A549 (cell line): Measurements from ENCODE around the gene C17orf78.

ENCODE experiments used
- BCL3 ChIP-seq: fragments of >200 bp; sonication (Bioruptor Twin); formaldehyde crosslinking; IDR thresholded peaks from 3 replicates; pipeline ENCODE4 v1.6.1; 2016
- EP300 ChIP-seq, 2 experiments: fragments of >200 bp; sonication (Bioruptor Twin); formaldehyde crosslinking; IDR thresholded peaks; 2 replicates in 1 of 2; 3 replicates in 1 of 2; pipeline ENCODE4 v1.6.1; 2016 to 2017
- FOXS1 ChIP-seq: fragments of 250-450 bp; sonication (Bioruptor Pico); IDR thresholded peaks from 2 replicates; pipeline ENCODE4 v1.5.0; 2020; ENCODE audit warnings: mild to moderate bottlenecking, moderate library complexity
- GATA3 ChIP-seq: IDR thresholded peaks from 2 replicates; pipeline ENCODE4 v1.6.1; 2012; ENCODE audit warnings: borderline replicate concordance
- JUNB ChIP-seq: fragments of >200 bp; sonication (Bioruptor Twin); formaldehyde crosslinking; IDR thresholded peaks from 2 replicates; pipeline ENCODE4 v1.6.1; 2016
- MAFK ChIP-seq: fragments of 450-650 bp; IDR thresholded peaks from 2 replicates; pipeline ENCODE4 v1.6.1; 2014; ENCODE audit not compliant: partially characterized antibody
- MYC ChIP-seq: IDR thresholded peaks from 2 replicates; pipeline ENCODE4 v1.6.1; 2012; ENCODE audit warnings: mild to moderate bottlenecking, inconsistent platforms, low read length, improper control_type of control experiment, borderline replicate concordance
- NR3C1 ChIP-seq: fragments of >200 bp; sonication (Bioruptor Twin); formaldehyde crosslinking; IDR thresholded peaks from 3 replicates; pipeline ENCODE4 v1.6.1; 2017
- POLR2A ChIP-seq: IDR thresholded peaks from 2 replicates; pipeline ENCODE4 v1.6.1; 2012; ENCODE audit warnings: mild to moderate bottlenecking, low read length
- POLR2AphosphoS2 ChIP-seq: conservative IDR thresholded peaks from 2 replicates; pipeline ENCODE4 v1.6.1; 2012; ENCODE audit warnings: low read length, improper control_type of control experiment, inconsistent platforms
- TF ChIP-seq, protein P1 (sequence below): fragments of >200 bp; sonication (Bioruptor Twin); formaldehyde crosslinking; IDR thresholded peaks from 3 replicates; pipeline ENCODE4 v1.5.1; 2016
- TF ChIP-seq, protein P2 (sequence below): fragments of 250-450 bp; sonication (Bioruptor Pico); IDR thresholded peaks from 2 replicates; pipeline ENCODE4 v1.5.0; 2021; ENCODE audit warnings: mild to moderate bottlenecking, moderate library complexity, borderline replicate concordance
- TF ChIP-seq, protein P3 (sequence below): IDR thresholded peaks from 2 replicates; pipeline ENCODE4 v1.6.1; 2012; ENCODE audit warnings: low read depth, borderline replicate concordance
- TF ChIP-seq, protein P4 (sequence below): fragments of 200-600 bp; sonication (generic); IDR thresholded peaks from 2 replicates; pipeline ENCODE4 v1.6.1; 2016; ENCODE audit warnings: antibody characterized with exemption, mild to moderate bottlenecking, moderate library complexity

DNA sequence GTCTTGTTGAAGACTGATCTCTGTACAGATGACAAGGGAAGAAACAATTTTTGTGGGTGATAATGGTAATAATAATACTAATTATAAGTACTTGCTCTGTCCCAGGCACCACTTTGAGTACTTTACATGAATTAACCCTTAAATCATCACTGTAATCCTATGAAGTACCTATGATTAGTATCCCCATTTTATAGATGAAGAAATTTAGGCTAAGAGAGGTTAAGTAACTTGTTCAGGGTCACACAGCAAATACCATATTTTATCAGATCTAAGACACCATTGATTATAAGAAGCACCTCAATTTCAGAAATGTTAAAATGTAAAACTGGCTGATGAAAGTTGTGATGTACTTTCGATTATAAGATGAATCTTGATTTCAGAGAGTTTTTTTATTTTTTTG is 49.5 kb downstream of the C17orf78 start:
- TF ChIP-seq, protein P1, sequence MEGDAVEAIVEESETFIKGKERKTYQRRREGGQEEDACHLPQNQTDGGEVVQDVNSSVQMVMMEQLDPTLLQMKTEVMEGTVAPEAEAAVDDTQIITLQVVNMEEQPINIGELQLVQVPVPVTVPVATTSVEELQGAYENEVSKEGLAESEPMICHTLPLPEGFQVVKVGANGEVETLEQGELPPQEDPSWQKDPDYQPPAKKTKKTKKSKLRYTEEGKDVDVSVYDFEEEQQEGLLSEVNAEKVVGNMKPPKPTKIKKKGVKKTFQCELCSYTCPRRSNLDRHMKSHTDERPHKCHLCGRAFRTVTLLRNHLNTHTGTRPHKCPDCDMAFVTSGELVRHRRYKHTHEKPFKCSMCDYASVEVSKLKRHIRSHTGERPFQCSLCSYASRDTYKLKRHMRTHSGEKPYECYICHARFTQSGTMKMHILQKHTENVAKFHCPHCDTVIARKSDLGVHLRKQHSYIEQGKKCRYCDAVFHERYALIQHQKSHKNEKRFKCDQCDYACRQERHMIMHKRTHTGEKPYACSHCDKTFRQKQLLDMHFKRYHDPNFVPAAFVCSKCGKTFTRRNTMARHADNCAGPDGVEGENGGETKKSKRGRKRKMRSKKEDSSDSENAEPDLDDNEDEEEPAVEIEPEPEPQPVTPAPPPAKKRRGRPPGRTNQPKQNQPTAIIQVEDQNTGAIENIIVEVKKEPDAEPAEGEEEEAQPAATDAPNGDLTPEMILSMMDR = no peak
- TF ChIP-seq POLR2AphosphoS2 (no peak), MYC (no peak), POLR2A (no peak), FOXS1 (CRISPR knock-in tag) (no peak), MAFK (no peak), NR3C1 (no peak), BCL3 (no peak), EP300 (IDR thresholded peaks at IDR 0.05) (no peak), JUNB (no peak), GATA3 (no peak)
- TF ChIP-seq, protein P2, sequence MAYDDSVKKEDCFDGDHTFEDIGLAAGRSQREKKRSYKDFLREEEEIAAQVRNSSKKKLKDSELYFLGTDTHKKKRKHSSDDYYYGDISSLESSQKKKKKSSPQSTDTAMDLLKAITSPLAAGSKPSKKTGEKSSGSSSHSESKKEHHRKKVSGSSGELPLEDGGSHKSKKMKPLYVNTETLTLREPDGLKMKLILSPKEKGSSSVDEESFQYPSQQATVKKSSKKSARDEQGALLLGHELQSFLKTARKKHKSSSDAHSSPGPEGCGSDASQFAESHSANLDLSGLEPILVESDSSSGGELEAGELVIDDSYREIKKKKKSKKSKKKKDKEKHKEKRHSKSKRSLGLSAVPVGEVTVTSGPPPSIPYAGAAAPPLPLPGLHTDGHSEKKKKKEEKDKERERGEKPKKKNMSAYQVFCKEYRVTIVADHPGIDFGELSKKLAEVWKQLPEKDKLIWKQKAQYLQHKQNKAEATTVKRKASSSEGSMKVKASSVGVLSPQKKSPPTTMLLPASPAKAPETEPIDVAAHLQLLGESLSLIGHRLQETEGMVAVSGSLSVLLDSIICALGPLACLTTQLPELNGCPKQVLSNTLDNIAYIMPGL (CRISPR knock-in tag) = no peak
- TF ChIP-seq, protein P3, sequence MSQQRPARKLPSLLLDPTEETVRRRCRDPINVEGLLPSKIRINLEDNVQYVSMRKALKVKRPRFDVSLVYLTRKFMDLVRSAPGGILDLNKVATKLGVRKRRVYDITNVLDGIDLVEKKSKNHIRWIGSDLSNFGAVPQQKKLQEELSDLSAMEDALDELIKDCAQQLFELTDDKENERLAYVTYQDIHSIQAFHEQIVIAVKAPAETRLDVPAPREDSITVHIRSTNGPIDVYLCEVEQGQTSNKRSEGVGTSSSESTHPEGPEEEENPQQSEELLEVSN = no peak
- TF ChIP-seq, protein P4, sequence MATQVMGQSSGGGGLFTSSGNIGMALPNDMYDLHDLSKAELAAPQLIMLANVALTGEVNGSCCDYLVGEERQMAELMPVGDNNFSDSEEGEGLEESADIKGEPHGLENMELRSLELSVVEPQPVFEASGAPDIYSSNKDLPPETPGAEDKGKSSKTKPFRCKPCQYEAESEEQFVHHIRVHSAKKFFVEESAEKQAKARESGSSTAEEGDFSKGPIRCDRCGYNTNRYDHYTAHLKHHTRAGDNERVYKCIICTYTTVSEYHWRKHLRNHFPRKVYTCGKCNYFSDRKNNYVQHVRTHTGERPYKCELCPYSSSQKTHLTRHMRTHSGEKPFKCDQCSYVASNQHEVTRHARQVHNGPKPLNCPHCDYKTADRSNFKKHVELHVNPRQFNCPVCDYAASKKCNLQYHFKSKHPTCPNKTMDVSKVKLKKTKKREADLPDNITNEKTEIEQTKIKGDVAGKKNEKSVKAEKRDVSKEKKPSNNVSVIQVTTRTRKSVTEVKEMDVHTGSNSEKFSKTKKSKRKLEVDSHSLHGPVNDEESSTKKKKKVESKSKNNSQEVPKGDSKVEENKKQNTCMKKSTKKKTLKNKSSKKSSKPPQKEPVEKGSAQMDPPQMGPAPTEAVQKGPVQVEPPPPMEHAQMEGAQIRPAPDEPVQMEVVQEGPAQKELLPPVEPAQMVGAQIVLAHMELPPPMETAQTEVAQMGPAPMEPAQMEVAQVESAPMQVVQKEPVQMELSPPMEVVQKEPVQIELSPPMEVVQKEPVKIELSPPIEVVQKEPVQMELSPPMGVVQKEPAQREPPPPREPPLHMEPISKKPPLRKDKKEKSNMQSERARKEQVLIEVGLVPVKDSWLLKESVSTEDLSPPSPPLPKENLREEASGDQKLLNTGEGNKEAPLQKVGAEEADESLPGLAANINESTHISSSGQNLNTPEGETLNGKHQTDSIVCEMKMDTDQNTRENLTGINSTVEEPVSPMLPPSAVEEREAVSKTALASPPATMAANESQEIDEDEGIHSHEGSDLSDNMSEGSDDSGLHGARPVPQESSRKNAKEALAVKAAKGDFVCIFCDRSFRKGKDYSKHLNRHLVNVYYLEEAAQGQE = no peak
